K562 (cell line): ENCODE measurements around the gene SCARB2. TPM values are rescaled to one million over a fixed set of nuclear protein-coding genes. Genes with fewer than 3 reads are reported as not detected.

Source experiments
- ARNT ChIP-seq, 2 experiments: fragments of 450-650 bp; IDR thresholded peaks; 2 replicates each; pipeline ENCODE4 v1.6.1; 2016; ENCODE audit warnings: mild to moderate bottlenecking in 1 of 2
- DEAF1 ChIP-seq: fragments of 450-650 bp; formaldehyde crosslinking; IDR thresholded peaks from 2 replicates; pipeline ENCODE4 v1.4.0; 2020; ENCODE audit warnings: mild to moderate bottlenecking, moderate library complexity
- DPF2 ChIP-seq: fragments of 450-650 bp; IDR thresholded peaks from 2 replicates; pipeline ENCODE4 v1.6.1; 2016
- EGR1 ChIP-seq: fragments of 450-650 bp; conservative IDR thresholded peaks from 2 replicates; pipeline ENCODE4 v1.6.1; 2017; ENCODE audit warnings: mild to moderate bottlenecking
- FOXP1 ChIP-seq: sonication (generic); formaldehyde crosslinking; IDR thresholded peaks from 2 replicates; pipeline ENCODE4 v1.8.0; 2022; ENCODE audit warnings: mild to moderate bottlenecking, missing genetic modification reagents
- HDAC2 ChIP-seq: fragments of 450-650 bp; IDR thresholded peaks from 2 replicates; pipeline ENCODE4 v1.6.1; 2016; ENCODE audit warnings: mild to moderate bottlenecking
- HMGXB4 ChIP-seq: sonication (generic); formaldehyde crosslinking; IDR thresholded peaks from 2 replicates; pipeline ENCODE4 v1.8.1; 2023; ENCODE audit warnings: mild to moderate bottlenecking, missing genetic modification reagents
- NFATC3 ChIP-seq: fragments of 450-650 bp; IDR thresholded peaks from 2 replicates; pipeline ENCODE4 v1.6.1; 2017; ENCODE audit warnings: mild to moderate bottlenecking
- NFIC ChIP-seq: fragments of 450-650 bp; IDR thresholded peaks from 2 replicates; pipeline ENCODE4 v1.6.1; 2017; ENCODE audit warnings: mild to moderate bottlenecking, inconsistent platforms
- NFRKB ChIP-seq: fragments of 450-650 bp; IDR thresholded peaks from 2 replicates; pipeline ENCODE4 v1.6.1; 2016; ENCODE audit warnings: low read depth
- POLR2G ChIP-seq: fragments of 200-400 bp; formaldehyde crosslinking; IDR thresholded peaks from 2 replicates; pipeline ENCODE4 v1.6.1; 2017; ENCODE audit warnings: low read depth, mild to moderate bottlenecking, antibody characterized with exemption, low read length, moderate library complexity
- PPARD ChIP-seq: fragments of 250-450 bp; sonication (Bioruptor Pico); IDR thresholded peaks from 2 replicates; pipeline ENCODE4 v1.8.0; 2022; ENCODE audit warnings: inconsistent platforms, mild to moderate bottlenecking, moderate library complexity
- SETDB1 ChIP-seq: IDR thresholded peaks from one replicate; pipeline ENCODE4 v1.6.1; 2012; ENCODE audit warnings: low read length, control low read depth, inconsistent platforms
- SMARCA4 ChIP-seq: fragments of 450-650 bp; IDR thresholded peaks from 2 replicates; pipeline ENCODE4 v1.6.1; 2016
- SMARCC2 ChIP-seq: fragments of 450-650 bp; IDR thresholded peaks from 2 replicates; pipeline ENCODE4 v1.6.1; 2017; ENCODE audit warnings: antibody characterized with exemption, moderate library complexity, mild to moderate bottlenecking, low read depth
- USF1 ChIP-seq: sonication (generic); formaldehyde crosslinking; IDR thresholded peaks from 2 replicates; pipeline ENCODE4 v1.9.0; 2022; ENCODE audit warnings: mild to moderate bottlenecking, missing genetic modification reagents
- ZNF551 ChIP-seq: fragments of 250-450 bp; sonication (Bioruptor Pico); IDR thresholded peaks from 2 replicates; pipeline ENCODE4 v1.5.0; 2021; ENCODE audit warnings: mild to moderate bottlenecking, moderate library complexity
- ZNF589 ChIP-seq: fragments of 200-800 bp; sonication (Bioruptor generic); IDR thresholded peaks from 2 replicates; pipeline ENCODE4 v1.6.1; 2016; ENCODE audit warnings: low read depth, missing genetic modification characterization, missing compliant biosample characterization
- polyA plus RNA-seq, 8 experiments: library from polyadenylated mRNA; depleted of rRNA in 4 of 8; stranded (reverse) in 5 of 8; unstranded in 3 of 8; fragments of >200 nt; fragmentation: Nextera tagmentation in 2 of 8; fragmentation: Illumina TruSeq in 1 of 8; extraction: Ambion mirVana in 2 of 8; extraction: Trizol in 1 of 8; gene quantifications; 2 replicates each; pipeline versions ENCODE4 v1.2.1 to v1.2.3, GENCODE V29; 2011 to 2014; ENCODE audit warnings: inconsistent platforms in 1 of 8, missing spikeins in 1 of 8
- total RNA-seq, 7 experiments: library from RNA; depleted of rRNA in 6 of 7; stranded (reverse); fragments of >200 nt in 6 of 7; fragmentation: Illumina TruSeq in 2 of 7; extraction: Trizol in 2 of 7; gene quantifications; 2 replicates each; pipeline versions ENCODE4 v1.2.1 to v1.2.3, GENCODE V29; 2011 to 2021; ENCODE audit warnings: low replicate concordance in 1 of 7
- TF ChIP-seq, protein P1 (sequence below): fragments of 250-450 bp; sonication (Bioruptor Pico); IDR thresholded peaks from 2 replicates; pipeline ENCODE4 v1.4.0; 2020; ENCODE audit warnings: mild to moderate bottlenecking
- TF ChIP-seq, protein P2 (sequence below): fragments of 450-650 bp; IDR thresholded peaks from 2 replicates; pipeline ENCODE4 v1.7.1; 2018; ENCODE audit warnings: mild to moderate bottlenecking, low read depth; ENCODE audit not compliant: partially characterized antibody

SCARB2 gene
- total and polyA plus RNA-seq, 9 of the 15 experiments (the other 6 are each of a cell fraction or from before 2014, with no cell fraction given): 6.1 to 25.8 (median 17.8) TPM

DNA sequence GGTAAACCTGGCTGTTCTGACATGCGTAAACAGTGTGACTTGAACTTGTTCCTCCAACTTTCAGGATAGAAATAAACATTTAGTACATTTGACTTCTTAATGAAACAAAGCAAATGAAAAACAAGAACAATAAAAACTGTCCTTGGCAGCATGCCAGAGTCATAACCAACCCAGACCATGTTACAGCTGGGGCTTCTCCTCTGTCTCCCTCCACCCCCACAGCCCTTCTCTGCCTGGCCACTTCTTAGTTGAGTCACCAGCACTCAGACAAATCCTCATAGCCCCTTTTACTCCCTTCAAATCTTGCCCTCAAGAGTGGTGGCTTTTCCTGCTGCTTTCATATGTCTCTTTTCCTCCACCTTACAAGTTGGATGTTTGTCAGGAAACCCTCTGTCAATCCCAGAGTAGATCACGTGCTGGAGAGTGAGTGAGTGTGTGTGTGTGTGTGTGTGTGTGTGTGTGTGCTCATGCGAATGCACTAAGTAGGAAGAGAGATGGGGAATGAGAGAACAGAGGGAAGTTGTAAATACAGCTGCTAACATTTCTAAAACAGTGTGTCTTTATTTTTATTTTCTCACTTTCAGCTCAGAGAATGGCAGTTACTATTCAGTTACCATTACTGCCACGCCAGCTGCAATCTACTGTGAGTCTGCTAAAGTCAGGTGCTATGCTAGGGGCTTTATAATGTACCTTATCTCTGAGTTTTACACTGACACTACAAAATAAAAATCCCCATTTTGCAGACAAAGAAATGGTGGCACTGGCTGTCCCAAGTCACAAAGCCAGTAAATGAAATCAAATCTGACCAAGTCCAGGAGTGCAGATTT, 15.0 kb downstream of the SCARB2 start (continued):
- TF ChIP-seq ARNT (IDR thresholded peaks at IDR 0.05) (no peak), SMARCA4 (peak; percentile 66), HMGXB4 (CRISPR knock-in tag) (no peak), SETDB1 (no peak), EGR1 (peak; percentile 81), USF1 (CRISPR knock-in tag) (peak; percentile 88), ZNF589 (CRISPR knock-in tag) (no peak), NFRKB (no peak), DPF2 (peak; percentile 84; the same call in 1 of the 2 replicates), HDAC2 (0 out of 2 replicates have a peak, but pooled peaks have one; percentile 34), ZNF551 (no peak), POLR2G (no peak), FOXP1 (no peak), NFIC (peak; percentile 99), PPARD (CRISPR knock-in tag) (no peak), NFATC3 (no peak), SMARCC2 (peak; percentile 37; the same call in 1 of the 2 replicates), DEAF1 (no peak)
- TF ChIP-seq, protein P1, sequence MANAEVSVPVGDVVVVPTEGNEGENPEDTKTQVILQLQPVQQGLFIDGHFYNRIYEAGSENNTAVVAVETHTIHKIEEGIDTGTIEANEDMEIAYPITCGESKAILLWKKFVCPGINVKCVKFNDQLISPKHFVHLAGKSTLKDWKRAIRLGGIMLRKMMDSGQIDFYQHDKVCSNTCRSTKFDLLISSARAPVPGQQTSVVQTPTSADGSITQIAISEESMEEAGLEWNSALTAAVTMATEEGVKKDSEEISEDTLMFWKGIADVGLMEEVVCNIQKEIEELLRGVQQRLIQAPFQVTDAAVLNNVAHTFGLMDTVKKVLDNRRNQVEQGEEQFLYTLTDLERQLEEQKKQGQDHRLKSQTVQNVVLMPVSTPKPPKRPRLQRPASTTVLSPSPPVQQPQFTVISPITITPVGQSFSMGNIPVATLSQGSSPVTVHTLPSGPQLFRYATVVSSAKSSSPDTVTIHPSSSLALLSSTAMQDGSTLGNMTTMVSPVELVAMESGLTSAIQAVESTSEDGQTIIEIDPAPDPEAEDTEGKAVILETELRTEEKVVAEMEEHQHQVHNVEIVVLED (CRISPR knock-in tag): no peak
- TF ChIP-seq, protein P2, sequence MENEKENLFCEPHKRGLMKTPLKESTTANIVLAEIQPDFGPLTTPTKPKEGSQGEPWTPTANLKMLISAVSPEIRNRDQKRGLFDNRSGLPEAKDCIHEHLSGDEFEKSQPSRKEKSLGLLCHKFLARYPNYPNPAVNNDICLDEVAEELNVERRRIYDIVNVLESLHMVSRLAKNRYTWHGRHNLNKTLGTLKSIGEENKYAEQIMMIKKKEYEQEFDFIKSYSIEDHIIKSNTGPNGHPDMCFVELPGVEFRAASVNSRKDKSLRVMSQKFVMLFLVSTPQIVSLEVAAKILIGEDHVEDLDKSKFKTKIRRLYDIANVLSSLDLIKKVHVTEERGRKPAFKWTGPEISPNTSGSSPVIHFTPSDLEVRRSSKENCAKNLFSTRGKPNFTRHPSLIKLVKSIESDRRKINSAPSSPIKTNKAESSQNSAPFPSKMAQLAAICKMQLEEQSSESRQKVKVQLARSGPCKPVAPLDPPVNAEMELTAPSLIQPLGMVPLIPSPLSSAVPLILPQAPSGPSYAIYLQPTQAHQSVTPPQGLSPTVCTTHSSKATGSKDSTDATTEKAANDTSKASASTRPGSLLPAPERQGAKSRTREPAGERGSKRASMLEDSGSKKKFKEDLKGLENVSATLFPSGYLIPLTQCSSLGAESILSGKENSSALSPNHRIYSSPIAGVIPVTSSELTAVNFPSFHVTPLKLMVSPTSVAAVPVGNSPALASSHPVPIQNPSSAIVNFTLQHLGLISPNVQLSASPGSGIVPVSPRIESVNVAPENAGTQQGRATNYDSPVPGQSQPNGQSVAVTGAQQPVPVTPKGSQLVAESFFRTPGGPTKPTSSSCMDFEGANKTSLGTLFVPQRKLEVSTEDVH: no peak
